NCI-H2196 (cell line): ENCODE results near the gene ALCAM.

Experiments
- DNase-seq: peaks from one replicate; lab custom pipeline; 2025; ENCODE audit not compliant: unreplicated experiment; lab: John Stamatoyannopoulos, UW

ALCAM gene

DNA sequence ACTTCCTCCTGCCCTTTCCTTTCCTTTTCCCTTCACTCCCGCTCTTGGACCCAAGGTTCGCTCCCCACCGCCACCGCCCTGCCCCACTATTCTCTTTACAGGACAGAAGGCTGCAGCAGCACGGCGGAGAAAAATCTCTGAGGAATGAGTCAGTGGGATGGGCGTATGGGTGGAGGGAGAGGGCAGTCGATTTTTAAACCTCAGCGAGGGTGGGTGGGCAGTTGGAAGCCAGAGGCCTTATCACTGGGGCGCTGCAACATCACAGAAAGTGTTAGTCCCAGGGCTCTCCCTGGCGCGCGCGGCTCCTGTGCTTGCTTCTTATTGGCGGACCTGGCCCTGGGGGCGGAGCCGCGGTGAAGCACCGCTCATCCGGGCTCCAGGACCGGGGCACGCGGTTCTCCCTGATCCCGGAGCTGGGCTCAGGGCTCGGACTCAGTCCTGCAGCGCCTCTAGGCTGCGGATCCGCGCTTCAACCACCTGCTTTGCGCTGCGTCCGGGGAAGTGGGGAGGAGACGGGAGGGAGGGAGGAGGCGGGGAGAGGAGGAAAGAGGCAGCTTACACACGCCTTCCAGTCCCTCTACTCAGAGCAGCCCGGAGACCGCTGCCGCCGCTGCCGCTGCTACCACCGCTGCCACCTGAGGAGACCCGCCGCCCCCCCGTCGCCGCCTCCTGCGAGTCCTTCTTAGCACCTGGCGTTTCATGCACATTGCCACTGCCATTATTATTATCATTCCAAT lies at the start of gene ALCAM:
Gene ALCAM (plus strand): TSS at position 584 of the 737 bp plus-strand sequence.
- DNase-seq, result peak; percentile 99

DNA sequence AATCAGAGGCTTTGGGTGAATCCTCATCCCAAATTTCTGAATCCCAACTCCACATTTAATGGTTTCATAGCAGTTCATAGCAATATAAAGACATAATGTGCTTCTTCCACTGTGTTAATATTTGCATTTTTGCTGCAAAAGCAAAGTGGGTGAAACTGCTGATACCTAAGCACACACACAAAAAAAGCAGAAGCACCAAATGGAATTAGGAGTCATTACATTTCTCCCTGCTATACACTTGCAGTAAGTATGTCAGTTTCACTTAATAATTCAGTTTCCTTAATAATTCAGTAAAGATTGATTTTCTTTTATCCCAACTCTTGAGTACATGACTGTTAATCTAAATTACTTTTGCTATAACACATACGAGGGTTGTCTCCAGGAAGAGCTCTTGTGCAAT lies 48.9 kb upstream of the ALCAM start:
- no peak for DNase-seq

DNA sequence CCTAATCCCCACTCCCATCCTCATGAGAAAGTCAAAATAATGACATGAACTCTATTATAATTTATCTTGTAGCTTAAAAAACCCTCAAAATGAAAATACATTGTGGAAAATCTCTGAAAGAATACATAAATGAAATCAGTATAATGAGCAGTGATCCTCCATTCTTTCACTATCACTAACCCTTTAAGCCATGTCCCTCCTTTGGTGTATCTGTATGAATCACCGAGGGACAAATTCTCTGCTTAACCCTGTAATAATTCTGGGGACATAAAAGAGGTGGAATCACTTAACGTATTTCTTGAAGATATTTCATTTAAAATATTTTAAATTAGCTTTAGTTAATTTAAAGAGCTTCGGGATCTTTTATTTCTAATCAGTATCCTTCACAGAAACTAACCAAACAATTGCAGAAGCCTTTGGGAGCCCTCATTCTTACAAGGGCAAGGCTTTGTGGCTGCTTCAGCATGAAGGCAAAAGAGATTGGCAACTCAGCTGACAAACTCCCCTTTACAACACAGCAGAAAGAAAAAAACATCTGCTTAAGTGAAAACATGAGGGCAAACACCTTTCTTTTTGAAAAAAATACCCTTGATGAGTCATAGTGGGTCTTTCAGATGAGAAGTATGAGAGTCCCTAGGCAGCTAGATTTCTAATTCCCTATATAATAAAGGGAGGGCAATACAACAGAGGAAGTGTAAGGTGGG lies 44.0 kb upstream of the ALCAM start:
- no peak for DNase-seq

DNA sequence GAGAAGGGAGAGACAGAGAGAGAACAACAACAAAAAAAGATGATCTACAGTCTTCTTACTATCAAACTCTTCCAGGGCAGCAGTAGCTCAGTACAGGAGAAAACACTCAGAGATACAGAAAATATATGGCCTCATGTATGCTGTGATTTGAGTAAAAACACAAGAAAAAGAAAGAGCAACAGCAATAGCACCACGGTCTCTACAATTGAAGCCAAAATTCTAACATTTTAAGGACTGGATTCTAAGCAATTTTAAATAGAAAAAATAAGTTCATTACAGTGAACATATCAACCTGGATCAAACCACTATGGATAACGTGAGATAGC lies 43.5 kb upstream of the ALCAM start:
- DNase-seq, result no peak

DNA sequence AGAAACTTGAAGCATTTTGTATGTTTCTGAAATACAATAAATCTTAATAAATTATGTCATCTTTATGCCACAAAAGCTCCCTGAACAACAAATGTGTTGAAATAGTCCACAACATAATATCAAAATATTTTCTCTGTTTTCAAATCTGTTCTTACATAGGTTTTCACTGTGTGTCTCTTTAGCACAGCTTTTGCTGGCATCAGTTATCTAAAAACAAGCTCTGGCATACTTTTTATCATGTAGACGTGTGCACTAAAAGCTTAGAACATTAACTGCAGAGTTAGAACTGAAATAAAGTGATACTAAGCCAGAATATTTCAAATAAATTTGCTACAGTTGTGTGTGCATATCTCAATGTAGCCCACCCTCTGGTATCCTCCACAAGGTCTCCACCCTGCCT lies 41.8 kb upstream of the ALCAM start:
- no peak for DNase-seq

DNA sequence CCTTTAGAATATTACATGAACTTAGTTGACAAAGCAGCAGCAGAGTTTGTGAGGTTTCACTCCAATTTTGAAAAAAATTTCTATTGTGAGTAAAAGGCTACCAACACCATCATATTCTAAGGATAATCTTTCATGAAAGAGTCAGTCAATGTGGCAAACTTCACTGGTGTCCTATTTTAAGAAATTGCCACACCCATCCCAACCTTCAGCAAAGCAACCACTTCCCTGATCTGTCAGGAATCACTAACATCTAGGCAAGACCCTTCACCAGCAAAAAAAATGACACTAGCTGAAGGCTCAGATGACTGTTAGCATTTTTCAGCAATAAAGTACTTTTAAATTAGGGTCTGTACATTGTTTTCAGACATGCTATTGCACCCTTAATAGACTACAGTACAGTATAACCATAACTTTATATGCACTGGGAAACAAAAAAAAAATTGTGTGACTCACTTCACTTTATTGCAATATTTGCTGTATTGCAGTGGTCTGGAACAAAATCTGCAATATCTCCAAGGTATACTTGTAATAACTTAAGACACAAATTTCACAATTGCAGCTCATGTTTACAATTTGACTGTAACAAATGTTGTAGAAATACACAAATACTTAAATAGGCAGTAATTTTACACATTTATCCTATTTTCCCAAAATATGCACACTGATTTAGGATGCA lies 38.9 kb upstream of the ALCAM start:
- DNase-seq, result no peak

DNA sequence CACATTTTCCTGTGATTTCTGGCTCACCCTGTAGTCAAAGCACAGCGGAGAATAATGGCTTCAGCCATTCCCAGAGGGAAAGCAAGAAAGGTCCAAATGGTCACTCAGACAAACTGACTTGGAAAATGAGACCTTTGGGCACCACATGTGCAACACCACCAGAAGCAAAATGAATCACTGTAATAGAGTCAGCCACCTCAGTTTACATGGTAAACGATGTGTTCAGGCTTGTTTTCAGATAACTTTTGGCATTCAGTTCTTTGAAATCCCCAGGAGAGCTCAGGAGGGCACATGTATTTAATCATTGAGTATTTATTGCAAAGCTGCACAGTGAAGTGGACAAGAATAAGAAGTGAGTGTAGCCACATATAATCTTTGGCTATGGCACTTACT lies 38.4 kb upstream of the ALCAM start:
- DNase-seq, result no peak

DNA sequence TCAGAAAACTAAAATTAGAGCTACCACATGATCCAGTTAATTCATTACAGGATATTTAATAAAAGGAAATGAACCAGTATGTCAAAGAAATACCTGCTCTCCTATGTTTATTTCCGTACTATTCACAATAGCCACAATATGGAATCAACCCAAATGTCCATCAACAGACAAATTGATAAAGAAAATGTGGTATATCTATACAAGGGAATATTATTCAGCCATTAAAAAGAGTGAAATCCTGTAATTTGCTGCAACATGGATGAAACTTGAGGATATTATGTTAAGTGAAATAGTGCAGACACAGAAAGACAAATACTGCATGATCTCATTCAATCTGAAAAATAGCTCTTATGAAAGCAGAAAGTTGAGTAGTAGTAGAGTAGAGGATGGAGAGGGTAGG lies 33.7 kb upstream of the ALCAM start:
- DNase-seq, result no peak

DNA sequence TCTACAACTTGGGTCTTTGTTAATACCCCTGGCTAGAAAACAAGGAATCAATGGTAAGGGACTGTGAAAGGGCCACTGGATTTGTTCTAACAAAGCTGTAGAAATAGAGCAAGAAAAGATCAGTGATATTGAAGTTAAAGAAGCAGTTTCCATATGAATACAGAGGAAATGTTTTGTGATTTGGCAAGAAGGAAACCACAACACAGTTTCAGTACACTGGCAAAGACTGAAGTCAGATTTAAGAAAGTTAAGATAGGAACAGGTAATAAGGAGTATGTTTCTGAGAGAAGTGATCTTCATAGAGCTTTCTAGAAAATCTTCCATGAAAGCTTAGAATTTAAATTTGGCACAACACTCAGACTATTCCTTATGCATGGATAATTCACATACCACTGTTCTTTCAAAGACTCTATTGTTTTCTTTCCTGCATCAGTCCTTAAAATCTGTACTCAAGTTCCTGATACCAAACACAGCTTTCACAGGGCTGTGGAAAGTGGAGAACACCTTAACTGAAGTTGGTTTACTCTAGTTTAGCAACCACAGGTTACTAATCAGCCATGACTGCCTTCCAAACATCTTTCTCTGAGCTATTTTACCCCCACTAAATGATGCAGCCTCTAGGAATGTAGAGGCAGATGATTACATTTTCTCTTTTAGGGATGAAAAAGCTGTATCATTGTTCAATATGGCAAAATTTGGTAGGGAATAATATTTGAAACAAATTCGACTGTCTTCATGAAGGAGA lies 32.4 kb upstream of the ALCAM start:
- DNase-seq, result no peak

DNA sequence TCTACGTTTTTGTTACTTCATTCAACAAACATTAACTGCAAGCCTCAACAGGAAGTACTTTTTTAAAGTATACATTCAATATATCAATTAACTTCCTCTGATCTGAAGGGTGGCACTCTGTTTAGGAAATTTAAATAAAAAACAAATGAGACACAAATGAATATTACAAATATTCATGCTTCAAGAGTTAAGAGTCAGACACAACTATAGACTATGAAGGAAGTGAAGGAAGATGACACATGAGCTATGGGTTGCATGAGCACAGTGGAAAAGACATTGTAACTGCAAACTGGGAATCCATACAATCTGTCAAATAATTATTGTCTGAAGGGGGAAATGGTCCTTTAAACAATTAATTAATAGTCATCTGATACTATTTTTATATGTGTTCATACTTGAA lies 26.8 kb upstream of the ALCAM start:
- no peak for DNase-seq

DNA sequence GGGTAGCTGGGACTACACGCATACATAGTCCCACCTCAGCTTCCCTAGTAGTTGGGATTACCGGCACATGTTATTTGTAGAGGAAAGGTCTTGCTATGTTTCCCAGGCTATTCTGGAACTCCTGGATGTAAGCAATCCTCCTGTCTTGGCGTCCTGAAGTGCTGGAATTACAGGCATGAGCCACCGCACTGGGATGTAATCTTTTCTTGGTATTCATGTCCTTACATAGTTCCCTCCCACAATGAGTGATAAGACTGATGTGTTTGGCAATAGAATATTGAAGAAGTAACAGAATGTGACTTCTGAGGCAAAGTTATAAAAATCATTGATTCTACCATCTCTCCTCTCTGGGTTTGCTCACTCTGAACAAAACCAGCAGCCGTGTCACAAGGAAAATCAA lies 22.7 kb upstream of the ALCAM start:
- DNase-seq, result no peak

DNA sequence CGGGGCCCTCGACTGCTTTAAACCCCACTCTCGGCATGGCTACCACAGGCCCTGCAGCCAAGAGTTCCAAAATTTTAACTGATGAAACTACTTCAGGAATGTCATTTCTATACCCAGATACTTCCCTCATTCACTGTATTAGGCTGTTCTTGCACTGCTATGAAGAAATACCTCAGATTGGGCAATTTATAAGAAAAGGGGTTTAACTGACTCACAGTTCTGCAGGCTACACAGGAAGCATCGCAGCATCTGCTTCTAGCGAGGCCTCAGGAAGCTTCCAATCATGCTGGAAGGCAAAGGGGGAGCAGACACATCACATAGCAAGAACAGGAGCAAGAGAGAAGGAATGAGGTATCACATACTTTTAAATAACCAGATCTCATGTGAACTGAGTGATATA lies 21.6 kb upstream of the ALCAM start:
- DNase-seq, result no peak

DNA sequence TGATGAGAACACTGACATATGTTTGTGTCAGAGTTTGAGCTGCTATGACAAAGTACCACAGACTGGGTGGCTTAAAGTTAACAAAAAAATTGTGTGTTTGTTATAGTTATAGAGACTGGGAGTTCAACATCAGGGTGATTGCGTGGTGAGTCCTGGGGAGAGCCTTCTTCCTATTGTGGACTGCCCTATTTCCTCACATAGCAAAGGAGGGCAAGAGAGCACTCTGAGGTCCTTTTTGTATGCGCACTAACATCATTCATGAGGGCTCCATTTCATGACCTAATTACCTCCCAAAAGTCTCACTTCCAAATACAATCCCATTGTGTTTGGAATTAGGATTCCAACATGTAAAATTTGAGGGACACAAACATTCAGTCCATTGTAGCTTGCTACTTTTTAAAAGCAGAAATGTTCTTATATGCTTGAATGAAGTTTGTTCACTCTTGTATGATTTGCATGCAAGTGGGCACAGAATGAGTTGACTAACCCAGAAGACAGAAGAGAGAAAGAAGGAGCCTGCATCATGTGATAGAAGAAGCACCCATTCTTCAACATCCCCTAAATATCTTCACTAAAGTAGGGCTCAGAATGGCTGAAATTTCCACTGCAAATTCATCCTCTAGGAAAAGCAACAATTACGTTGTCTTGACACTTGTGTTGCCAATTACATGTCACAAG lies 18.9 kb upstream of the ALCAM start:
- DNase-seq, result no peak

DNA sequence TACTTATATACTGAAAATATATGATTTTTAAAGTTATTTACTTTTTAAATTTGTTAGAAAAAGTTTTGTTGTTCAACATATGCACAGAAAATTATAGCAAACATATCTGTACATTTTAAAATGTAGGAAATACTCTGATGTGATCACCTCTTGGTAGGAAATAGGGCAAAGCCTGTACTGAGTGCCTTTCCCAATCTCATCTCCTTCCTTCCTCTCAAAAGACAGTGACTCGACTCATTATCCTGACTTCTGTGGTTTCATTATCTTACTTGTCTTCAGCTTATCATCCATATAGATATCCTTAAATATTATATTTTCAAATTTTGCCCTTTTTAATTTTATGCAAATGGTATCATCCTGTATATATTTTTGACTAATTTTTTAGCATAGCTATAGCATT lies 18.4 kb upstream of the ALCAM start:
- DNase-seq, result no peak

DNA sequence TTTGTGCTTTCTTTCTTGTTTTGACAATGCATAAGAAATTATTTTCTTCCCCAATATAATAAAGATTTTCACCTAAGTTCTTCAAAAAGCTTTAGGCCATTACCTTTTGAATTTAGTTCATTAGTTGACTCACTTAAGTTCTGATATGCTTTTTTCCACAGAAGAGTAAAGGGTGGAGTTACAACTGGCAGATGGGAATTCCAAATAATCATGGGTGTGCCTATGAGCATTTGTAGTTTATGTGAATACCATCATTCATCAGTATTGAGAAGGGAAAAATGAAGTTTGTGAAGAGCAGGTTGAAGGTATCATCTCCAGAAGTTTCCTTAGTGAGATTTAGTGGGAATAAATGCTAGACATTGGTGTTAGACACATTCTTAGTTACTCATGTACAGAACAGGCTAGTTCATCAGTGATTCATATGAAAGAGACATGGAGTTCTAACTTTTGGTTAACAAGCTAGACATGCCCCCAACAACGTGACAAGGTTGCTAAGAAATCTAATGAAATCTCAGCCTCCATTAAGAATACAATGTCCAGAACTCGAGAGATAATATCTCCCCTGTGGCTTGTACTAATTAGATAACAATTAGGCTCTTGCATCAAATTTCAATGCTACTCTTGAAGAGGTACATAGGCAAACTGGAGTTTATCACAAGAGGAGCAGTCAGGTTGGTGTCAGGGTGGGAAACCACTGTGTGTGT lies 16.9 kb upstream of the ALCAM start:
- DNase-seq, result no peak

DNA sequence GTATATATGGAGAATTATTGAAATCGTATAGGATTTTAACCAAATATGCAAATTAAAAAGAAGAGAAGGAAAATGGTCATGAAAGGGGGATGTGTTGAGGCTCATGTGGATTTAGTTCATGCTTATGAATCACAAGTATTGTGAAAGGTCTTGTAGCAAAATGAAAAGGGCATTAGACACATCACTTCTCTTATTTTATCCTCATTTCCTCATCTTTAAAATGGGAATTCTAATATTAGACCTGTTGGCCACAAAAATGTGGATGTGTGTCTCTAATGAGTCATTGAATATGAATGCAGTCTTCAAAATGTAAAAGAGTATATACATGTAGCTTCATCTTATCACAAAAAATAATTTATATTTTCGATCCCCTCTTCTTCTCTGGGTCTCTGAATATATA lies 14.9 kb upstream of the ALCAM start:
- no peak for DNase-seq

DNA sequence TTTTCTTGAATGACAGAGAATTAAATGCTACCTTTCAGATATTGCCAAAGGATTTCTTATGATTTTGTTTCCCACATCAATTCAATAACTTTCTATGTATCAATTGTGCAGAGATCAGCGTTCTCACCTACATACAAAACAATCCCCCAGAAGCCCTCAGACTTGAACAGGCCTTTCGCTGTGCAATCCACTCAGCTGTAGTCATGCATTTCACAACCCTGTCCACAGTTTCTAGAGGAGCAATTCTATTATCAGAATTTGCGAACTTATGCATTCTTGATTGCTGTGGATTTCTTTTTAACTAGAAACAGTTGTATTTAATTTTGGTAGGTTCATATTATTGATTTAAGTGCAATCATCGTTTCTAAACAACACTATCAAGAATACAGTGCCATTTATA lies 13.7 kb upstream of the ALCAM start:
- DNase-seq, result no peak

DNA sequence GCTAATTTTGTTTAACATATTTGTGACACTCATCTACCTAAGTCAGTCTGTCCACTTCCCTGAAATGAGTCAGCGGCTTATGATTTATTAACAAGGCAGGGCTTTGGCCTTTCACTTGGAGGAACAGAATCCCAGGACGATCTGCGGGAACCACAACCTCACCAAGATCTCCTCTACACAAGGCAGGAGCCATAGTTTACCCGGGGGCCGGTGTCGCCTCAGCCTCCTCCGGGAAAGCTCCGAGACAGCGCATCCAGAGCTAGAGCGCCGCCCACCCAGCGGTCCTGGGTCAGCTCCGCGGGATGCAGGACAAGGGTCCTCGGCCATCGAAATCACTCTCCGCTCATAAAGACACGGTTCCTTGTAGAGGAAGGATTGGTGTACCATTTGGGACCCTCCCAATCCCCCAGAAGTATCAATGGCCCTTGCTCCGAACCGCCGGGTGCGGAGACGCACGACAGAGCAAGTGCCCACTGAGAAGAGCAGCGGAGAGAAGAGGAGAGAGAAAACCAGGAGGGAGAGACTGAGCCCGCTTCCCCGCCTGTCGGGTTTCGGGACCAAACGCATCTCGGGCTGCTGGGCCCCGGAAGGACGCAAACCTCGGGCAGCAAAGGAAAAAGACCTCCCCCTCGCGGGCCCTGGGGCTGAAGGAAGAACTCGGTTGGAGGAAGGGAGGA lies 13.1 kb upstream of the ALCAM start:
- DNase-seq, result no peak

DNA sequence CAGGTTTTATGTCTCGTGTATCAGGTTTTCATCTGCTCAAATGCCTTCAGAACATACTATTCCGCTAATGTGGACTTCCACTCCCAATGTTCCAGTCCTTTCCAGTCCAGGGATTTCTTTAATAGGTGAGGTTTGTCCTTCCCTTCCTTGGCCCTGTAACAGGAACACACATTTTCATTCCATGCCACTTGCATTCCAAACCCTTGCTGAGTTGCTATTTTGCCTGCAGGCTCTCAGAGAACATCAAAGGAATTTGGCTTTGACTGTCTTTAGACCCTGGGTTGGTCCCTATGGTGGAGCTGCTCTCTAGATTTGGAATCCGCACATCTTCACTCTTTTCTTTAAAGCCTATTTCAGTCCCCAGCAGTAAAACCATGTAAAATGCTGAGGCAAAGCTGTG lies 12.3 kb upstream of the ALCAM start:
- DNase-seq, result no peak

DNA sequence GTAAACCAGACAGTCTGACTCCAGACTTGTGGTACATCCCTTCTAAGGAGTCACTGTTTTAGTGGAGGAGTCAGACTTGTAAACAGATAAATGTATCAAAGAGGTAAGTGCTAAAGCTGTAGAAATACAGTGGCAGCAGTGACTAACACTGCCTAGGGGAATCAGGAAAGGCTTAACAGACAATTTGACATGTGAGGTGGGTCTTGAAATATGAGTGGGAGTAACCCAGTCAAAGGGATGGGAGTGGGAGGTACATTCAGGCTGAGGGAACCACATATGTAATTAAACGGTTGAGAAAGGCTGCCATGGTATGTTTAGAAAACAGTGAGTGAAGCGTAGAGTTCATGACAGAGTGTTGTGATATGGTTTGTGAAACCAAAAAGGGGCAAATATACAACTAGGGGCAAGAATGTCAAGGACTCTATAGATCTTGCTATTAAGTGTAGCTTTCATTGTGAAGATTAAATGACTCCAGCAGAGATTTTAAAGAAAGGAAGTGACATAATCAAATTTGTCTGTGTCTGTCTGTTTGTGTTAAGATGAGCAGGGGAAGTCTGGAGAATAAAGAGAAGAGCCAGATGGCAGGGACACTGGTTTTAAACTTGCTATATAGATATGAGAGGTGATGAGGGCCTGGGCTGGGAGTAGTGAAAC lies 11.2 kb upstream of the ALCAM start:
- DNase-seq, result no peak
